Measurements from ENCODE around the gene MBTPS1.

GRCh38 chr16:84137769-84138357 lies 21.1 kb upstream of the MBTPS1 start:
- no peak for TF ChIP-seq CTCF (IDR thresholded peaks at IDR 0.05; ENCODE audit: insufficient read depth, low read length, poor library complexity, severe bottlenecking)
- TF ChIP-seq EZH2phosphoT487 (conservative IDR thresholded peaks at IDR 0.05; ENCODE audit: low read length) = no peak
